WTC11 (cell line): ENCODE data around the gene CD8B.
"Not testable (repeated sequence)": the region's sequence is repeated elsewhere in the genome, so short reads cannot be mapped to it uniquely, and the experiment has no call there.

ENCODE experiments used
- FOXP1 ChIP-seq: sonication (generic); formaldehyde crosslinking; IDR thresholded peaks from 2 replicates; pipeline ENCODE4 v1.8.0; 2022; ENCODE audit warnings: missing genetic modification reagents, mild to moderate bottlenecking, moderate library complexity, borderline replicate concordance
- TP53 ChIP-seq: sonication (generic); formaldehyde crosslinking; IDR thresholded peaks from 2 replicates; pipeline ENCODE4 v1.8.1; 2023; ENCODE audit warnings: mild to moderate bottlenecking, missing genetic modification reagents
- ZBTB21 ChIP-seq: sonication (generic); formaldehyde crosslinking; IDR thresholded peaks from 2 replicates; pipeline ENCODE4 v1.8.1; 2023; ENCODE audit warnings: mild to moderate bottlenecking, missing genetic modification reagents, borderline replicate concordance
- TF ChIP-seq, protein P1 (sequence below): fragments of 200-600 bp; IDR thresholded peaks from 2 replicates; pipeline ENCODE4 v1.8.0; 2022; ENCODE audit warnings: antibody characterized with exemption
- TF ChIP-seq, protein P2 (sequence below): sonication (generic); formaldehyde crosslinking; IDR thresholded peaks from 2 replicates; pipeline ENCODE4 v1.8.0; 2022; ENCODE audit warnings: mild to moderate bottlenecking, missing genetic modification reagents

DNA sequence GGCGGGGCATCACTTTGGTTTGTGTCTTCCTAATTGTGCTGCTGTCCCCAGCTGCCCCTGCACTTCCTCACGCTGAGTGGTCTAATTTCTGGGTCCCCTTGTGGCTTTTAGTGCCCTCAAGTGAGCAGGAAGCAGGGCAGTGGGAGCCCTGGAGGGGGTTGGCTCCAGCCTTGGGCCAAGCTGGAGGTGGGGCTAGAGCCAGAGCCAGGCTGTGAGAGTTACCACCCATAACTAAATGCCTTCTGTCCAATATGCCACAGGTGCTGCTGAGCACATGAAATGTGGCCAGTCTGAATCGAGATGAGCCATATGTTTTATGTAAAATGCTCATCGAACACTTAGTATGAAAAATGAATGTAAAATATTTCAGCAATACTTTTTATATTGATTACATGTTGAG lies 5.2 kb downstream of the CD8B start:
- not testable (repeated sequence) for TF ChIP-seq FOXP1; TP53 (CRISPR knock-in tag); ZBTB21 (CRISPR knock-in tag)
- TF ChIP-seq, protein P1, sequence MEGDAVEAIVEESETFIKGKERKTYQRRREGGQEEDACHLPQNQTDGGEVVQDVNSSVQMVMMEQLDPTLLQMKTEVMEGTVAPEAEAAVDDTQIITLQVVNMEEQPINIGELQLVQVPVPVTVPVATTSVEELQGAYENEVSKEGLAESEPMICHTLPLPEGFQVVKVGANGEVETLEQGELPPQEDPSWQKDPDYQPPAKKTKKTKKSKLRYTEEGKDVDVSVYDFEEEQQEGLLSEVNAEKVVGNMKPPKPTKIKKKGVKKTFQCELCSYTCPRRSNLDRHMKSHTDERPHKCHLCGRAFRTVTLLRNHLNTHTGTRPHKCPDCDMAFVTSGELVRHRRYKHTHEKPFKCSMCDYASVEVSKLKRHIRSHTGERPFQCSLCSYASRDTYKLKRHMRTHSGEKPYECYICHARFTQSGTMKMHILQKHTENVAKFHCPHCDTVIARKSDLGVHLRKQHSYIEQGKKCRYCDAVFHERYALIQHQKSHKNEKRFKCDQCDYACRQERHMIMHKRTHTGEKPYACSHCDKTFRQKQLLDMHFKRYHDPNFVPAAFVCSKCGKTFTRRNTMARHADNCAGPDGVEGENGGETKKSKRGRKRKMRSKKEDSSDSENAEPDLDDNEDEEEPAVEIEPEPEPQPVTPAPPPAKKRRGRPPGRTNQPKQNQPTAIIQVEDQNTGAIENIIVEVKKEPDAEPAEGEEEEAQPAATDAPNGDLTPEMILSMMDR = not testable (repeated sequence)
- TF ChIP-seq, protein P2, sequence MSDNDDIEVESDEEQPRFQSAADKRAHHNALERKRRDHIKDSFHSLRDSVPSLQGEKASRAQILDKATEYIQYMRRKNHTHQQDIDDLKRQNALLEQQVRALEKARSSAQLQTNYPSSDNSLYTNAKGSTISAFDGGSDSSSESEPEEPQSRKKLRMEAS = not testable (repeated sequence)
